Thoracic aorta (tissue), 2 donors: Measurements from ENCODE around the gene EHMT1. TPM values are rescaled to one million over a fixed set of nuclear protein-coding genes. Genes with fewer than 3 reads are reported as not detected.

ENCODE experiments used
- ATAC-seq: fragments of 150-250 bp; one replicate; pipeline ENCODE4 v1.8.0; 2017; ENCODE audit warnings: low read depth; ENCODE audit not compliant: insufficient number of reproducible peaks, low FRiP score
- DNase-seq: peaks from one replicate; pipeline ENCODE4 v3.0.0-alpha.2; 2020; ENCODE audit warnings: low spot score
- H3K27ac ChIP-seq, 2 donors: fragments of 200-600 bp; sonication (generic); 1 replicate in 1 of 2; 2 replicates in 1 of 2; pipeline ENCODE4 v1.5.1; 2016; ENCODE audit warnings: mild to moderate bottlenecking in 2 of 2, moderate library complexity in 2 of 2
- H3K27me3 ChIP-seq: fragments of 200-600 bp; sonication (generic); replicated peaks from 2 replicates; pipeline ENCODE4 v1.6.0; 2016; ENCODE audit warnings: mild to moderate bottlenecking; ENCODE audit not compliant: insufficient read depth
- H3K36me3 ChIP-seq: fragments of 200-600 bp; sonication (generic); one replicate; pipeline ENCODE4 v1.5.1; 2016
- H3K4me1 ChIP-seq, 2 donors: fragments of 200-600 bp; sonication (generic); 1 replicate in 1 of 2; 2 replicates in 1 of 2; pipeline versions ENCODE4 v1.5.1 to v1.6.0; 2016; ENCODE audit warnings: low read depth in 2 of 2, mild to moderate bottlenecking in 1 of 2; ENCODE audit not compliant: control insufficient read depth in 1 of 2
- H3K4me3 ChIP-seq: fragments of 200-600 bp; sonication (generic); 2 replicates; pipeline ENCODE4 v1.5.1; 2016; ENCODE audit warnings: mild to moderate bottlenecking
- H3K9me3 ChIP-seq: fragments of 200-600 bp; sonication (generic); 2 replicates; pipeline ENCODE4 v1.5.1; 2016
- total RNA-seq, 2 donors: library from RNA; depleted of rRNA; stranded (reverse); fragments of >200 nt; gene quantifications; one replicate each; pipeline versions ENCODE4 v1.1.0 to v1.2.3, GENCODE V29; 2016
- TF ChIP-seq, protein P1 (sequence below): fragments of 200-600 bp; sonication (generic); IDR thresholded peaks from one replicate; pipeline ENCODE4 v1.5.1; 2019; ENCODE audit warnings: antibody characterized with exemption

Gene EHMT1
- total RNA-seq, 2 donors from 2014 or later: 67.6 to 150 TPM

- Histone ChIP-seq H3K36me3 (peaks cover 15% of the 10 kb centered on the region), H3K27me3 (no peaks in the 10 kb centered on the region), H3K4me3 (no peak overlapping the region), H3K9me3 (no peaks in the 10 kb centered on the region), H3K27ac (no peak overlapping the region), H3K4me1 (no peaks in the 10 kb centered on the region)
- no peak for DNase-seq
- ATAC-seq: no peak
- TF ChIP-seq, protein P1, sequence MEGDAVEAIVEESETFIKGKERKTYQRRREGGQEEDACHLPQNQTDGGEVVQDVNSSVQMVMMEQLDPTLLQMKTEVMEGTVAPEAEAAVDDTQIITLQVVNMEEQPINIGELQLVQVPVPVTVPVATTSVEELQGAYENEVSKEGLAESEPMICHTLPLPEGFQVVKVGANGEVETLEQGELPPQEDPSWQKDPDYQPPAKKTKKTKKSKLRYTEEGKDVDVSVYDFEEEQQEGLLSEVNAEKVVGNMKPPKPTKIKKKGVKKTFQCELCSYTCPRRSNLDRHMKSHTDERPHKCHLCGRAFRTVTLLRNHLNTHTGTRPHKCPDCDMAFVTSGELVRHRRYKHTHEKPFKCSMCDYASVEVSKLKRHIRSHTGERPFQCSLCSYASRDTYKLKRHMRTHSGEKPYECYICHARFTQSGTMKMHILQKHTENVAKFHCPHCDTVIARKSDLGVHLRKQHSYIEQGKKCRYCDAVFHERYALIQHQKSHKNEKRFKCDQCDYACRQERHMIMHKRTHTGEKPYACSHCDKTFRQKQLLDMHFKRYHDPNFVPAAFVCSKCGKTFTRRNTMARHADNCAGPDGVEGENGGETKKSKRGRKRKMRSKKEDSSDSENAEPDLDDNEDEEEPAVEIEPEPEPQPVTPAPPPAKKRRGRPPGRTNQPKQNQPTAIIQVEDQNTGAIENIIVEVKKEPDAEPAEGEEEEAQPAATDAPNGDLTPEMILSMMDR: no peak
Measured at GRCh38 chr9:137716694-137717287, 98.0 kb downstream of the EHMT1 start.

- ATAC-seq: no peak
- Histone ChIP-seq H3K4me3 (no peak overlapping the region), H3K27me3 (no peaks in the 10 kb centered on the region), H3K36me3 (peaks cover 13% of the 10 kb centered on the region), H3K4me1 (no peaks in the 10 kb centered on the region), H3K9me3 (no peaks in the 10 kb centered on the region), H3K27ac (no peak overlapping the region)
- DNase-seq: no peak
- TF ChIP-seq, protein P1: no peak
Measured at GRCh38 chr9:137717776-137718327, 99.0 kb downstream of the EHMT1 start.

- DNase-seq: no peak
- no peaks in the 10 kb centered on the region for H3K27me3 ChIP-seq
- no peak overlapping the region for H3K27ac ChIP-seq
- peaks cover 13% of the 10 kb centered on the region for H3K36me3 ChIP-seq
- H3K4me1 ChIP-seq: peaks cover 0 to 4% of the 10 kb centered on the region in 2 donors
- TF ChIP-seq, protein P1: no peak
- no peak for ATAC-seq
- no peak overlapping the region for H3K4me3 ChIP-seq
- no peaks in the 10 kb centered on the region for H3K9me3 ChIP-seq
Measured at GRCh38 chr9:137719194-137719593, 100.4 kb downstream of the EHMT1 start.

DNA sequence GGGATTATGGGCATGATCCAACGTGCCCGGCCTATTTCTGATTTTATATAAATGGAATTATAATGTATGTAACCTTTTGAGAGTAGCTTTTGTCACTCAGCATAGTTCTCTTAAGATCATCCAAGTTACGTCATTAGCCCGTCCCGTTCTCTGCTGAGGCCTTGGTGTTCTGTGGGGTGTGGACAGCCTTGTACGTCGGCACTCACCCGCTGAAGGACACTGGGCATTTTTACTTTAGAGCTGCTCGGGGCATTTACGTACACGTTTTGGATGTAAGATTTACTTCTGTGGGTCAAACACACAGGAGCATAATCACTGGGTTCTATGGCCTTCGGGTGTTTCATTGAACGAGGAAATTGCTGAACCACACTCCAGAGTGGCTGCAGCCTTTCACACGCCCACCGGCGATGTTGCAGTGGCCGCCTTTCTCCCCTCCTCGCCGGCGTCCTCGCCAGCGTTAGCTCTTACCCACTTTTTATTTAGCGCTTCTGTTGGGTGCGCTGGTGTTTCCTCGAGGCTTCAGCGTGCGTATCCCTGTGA, 101.8 kb downstream of the EHMT1 start:
- ATAC-seq (no peak), DNase-seq (no peak)
- Histone ChIP-seq H3K4me3 (no peak overlapping the region), H3K9me3 (no peaks in the 10 kb centered on the region), H3K27me3 (no peaks in the 10 kb centered on the region), H3K36me3 (peaks cover 13% of the 10 kb centered on the region), H3K27ac (no peak overlapping the region), H3K4me1 (peaks cover 0 to 4% of the 10 kb centered on the region in 2 donors)
- TF ChIP-seq, protein P1: no peak

- Histone ChIP-seq H3K4me3 (no peak overlapping the region), H3K9me3 (no peaks in the 10 kb centered on the region), H3K4me1 (peaks cover 0 to 4% of the 10 kb centered on the region in 2 donors), H3K36me3 (peaks cover 13% of the 10 kb centered on the region), H3K27ac (no peak overlapping the region), H3K27me3 (no peaks in the 10 kb centered on the region)
- TF ChIP-seq, protein P1: no peak
- ATAC-seq (no peak), DNase-seq (no peak)
Measured at GRCh38 chr9:137721479-137721878, 102.7 kb downstream of the EHMT1 start.
